Activated CD8-positive, alpha-beta memory T cell treated with anti-CD3 and anti-CD28 coated beads for 36 hours (primary cell): ENCODE measurements around the gene PM20D2. TPM values are rescaled to one million over a fixed set of nuclear protein-coding genes. Genes with fewer than 3 reads are reported as not detected.

Experiments
- CTCF ChIA-PET: fragments of 350-600 bp; sonication (Branson Sonifier 250); formaldehyde crosslinking; loops from one replicate; lab custom pipeline; 2021; ENCODE audit warnings: antibody characterized with exemption; lab: Charles Lee
- POLR2A ChIA-PET: fragments of 350-600 bp; sonication (Branson Sonifier 250); formaldehyde crosslinking; loops from one replicate; lab custom pipeline; 2021; ENCODE audit warnings: antibody characterized with exemption; lab: Charles Lee
- total RNA-seq, 2 experiments: library from RNA; stranded (reverse); gene quantifications; one replicate each; pipeline ENCODE4 v1.2.3, GENCODE V29; 2021

PM20D2 gene
- total RNA-seq, 2 experiments from 2014 or later, result 22.6 to 23.4 TPM

DNA sequence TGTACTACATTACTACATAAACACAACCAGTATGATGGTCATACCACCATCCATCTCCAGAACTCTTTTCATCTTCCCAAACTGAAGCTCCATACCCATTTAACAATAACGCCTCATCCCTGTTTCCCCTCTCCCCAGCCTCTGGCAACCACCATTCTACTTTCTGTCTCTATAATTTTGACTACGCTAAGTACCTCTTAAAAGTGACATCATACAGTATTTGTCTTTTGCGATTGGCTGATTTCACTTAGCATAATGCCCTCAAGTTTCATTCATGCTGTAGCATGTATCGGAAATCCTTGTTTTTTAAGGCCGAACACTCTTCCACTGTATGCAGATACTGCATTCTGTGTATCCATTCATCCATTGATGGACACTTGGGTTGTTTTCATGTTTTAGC lies 41.6 kb downstream of the PM20D2 start:
- POLR2A ChIA-PET, result no interaction called here

DNA sequence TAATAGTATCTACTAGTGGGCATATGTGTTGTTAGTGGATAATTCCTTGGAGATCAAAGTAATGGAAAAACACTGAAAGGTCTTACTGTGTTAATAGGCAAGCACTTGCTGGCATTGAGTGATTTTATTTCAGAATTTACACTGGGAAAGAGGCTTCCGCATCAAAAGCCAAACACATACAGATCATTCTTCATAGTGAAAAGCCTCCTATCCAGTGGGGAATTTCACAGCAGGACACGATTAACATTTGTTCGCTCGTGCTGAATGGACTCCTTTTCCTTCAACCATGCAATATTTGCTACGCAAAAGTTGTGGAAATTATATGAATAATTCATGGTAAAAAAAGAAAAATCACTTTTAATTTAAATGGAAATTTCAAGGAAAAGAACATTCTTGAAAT lies 44.9 kb downstream of the PM20D2 start:
- ChIA-PET CTCF (no interaction called here), POLR2A (no interaction called here)

More for the DNA sequence above, 41.6 kb downstream of the PM20D2 start:
- CTCF ChIA-PET, result no interaction called here

DNA sequence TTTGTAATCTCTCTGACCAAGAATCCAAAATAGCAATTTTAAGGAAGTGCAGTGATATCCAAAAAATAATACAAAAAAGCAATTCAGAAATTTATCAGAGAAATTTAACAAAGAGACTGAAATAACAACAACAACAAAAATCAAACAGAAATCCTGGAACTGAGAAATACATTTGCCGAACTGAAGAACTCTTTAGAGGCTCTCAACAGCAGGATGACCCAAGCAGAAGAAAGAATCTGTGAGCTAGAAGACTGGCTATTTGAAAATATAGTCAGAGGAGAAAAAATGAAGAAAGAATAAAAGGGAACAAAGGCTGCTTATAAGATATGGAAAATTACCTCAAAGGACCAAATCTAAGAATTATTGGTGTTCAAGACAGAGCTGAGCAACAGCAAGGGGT lies 48.7 kb downstream of the PM20D2 start:
- CTCF ChIA-PET, result no interaction called here
- POLR2A ChIA-PET, result no interaction called here

DNA sequence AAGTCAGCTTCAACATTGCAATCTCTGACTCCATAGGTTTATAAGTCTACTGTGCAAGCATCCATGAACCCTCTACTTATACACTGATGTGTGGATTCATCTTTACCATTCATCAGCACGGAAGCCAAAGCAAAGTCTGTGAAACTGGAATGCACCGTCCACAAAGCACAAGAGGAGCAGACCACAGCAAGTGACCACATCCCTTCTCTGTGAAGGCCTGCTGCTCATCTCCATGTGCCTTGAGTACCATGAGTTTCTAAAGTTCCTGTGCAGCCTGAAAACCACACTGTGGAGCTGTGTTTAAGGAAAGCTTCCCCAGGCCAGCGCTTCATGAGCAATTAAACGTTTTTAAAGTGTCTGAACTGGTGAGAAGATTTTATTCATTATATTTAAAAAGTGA lies 51.3 kb downstream of the PM20D2 start:
- POLR2A ChIA-PET, result no interaction called here
- CTCF ChIA-PET, result no interaction called here

DNA sequence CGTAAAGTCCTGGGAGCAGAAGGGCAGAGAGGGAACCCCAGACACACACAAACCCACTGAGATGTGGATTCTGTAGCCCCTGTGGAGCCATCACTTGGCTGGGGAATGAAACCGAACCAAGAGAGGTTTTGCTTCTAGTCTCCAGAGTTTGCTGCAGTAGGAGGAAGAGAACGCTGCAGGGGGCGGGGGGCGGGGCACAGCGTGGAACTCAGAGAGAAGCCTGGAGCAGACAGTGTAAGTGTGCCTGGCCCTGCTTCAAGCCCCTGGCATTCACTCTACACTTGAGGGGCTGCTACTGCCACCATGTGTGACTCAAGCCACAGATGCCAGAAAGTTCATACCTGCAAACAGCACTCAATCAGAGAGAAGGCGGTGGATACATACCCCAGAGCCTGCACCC lies 52.4 kb downstream of the PM20D2 start:
- ChIA-PET CTCF (no interaction called here), POLR2A (no interaction called here)

DNA sequence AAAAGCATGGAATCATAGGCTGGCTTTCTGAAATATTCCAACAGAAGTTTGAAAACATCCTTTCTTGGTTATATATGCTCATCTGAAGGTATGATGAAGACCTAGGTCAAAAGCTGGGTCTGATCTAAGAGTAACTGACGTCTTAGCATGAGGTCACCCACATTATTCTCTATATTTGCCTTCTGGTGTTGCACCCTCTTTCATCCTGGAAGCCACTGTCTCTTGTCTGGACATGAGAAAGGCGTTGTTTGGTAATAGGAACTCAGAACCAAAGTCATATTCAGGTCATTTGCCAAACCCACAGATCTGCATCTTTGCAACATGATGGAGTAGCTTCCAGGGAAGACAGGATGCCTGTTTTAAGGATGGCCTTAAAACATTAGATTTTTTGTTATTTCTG lies 53.7 kb downstream of the PM20D2 start:
- ChIA-PET CTCF (no interaction called here), POLR2A (no interaction called here)

DNA sequence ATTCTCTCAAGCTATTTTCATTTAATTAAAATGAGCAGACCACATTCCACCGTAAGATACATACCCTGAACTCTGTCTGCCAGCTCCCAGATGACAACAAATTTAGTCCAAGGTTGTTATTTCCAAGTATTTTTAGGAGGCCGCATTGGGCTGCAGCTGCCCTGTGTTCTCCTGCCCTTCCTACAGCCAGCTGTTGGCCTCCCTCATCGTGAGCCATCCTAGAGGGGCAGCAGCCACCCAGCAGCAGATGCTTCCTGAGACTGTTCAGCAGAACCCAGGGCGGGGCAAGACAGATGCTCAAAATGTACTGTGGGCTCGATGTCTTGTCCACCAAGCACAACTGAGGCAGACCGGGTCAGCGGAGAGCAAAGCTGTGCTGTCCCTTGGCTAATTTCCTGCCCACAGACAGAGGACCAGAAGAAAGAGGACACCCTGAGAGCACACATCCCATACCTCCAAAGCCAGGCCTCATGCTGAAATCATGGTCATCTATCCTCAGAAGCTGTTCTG lies 54.9 kb downstream of the PM20D2 start:
- POLR2A ChIA-PET, result no interaction called here
- CTCF ChIA-PET, result no interaction called here

DNA sequence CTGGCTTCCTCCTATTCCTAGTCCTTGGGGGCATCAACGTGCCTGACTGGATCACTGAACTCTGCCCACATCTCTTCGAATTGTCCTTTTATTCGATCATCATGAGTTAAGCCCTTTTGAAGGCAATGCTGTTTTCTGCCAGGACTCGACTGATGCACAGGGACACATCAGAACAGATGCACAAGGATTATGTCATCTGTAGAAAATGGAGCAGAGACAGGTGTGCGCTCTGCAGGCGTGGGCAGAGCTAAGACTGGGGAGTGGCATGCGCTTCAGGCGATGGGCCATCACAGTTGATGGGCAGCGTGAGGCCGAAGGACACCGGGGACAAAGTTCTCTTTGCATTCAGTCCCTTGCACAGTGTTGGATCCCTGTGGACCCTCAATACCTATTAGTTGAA lies 58.2 kb downstream of the PM20D2 start:
- POLR2A ChIA-PET, result no interaction called here
- CTCF ChIA-PET, result no interaction called here

DNA sequence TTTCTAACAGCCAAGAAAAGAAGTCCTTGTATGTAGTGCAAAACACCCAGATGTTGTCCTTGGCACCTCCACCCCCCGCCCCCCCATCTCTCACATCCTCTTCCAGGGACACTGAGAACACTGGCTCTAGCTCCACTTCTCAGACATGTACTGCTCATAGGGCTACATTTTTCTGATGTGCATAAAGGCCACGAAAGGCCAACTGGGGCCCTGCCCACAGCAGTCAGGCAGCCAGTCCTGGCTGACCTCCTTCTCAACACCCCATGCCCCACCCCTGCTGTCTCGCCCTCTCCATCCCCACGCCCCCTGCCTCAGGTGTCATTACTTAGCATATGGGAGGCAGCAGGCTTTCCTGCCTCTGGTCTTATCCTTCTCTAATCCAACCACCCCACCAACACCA lies 60.0 kb downstream of the PM20D2 start:
- CTCF ChIA-PET, result no interaction called here

DNA sequence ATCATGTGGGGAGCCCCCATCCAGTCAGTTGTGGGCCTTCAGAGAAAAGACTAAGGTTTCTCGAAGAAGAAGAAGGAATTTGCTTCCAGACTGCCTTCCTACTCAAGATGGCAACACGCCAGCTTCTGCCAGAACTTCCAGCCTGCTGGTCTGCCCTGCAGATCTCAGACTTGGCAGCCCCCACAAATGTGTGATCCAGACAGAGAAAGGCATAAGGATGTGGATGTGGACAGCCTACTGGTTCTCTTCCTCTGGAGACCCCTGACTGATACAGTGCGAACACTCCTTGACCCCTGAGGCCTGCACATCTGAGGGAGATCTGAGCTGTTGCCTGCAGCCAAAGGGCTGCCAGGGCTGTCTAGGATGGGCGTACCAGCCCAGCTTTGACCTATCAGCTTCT lies 62.7 kb downstream of the PM20D2 start:
- CTCF ChIA-PET, result no interaction called here
- POLR2A ChIA-PET, result no interaction called here

More for the DNA sequence above, 60.0 kb downstream of the PM20D2 start:
- POLR2A ChIA-PET, result no interaction called here

DNA sequence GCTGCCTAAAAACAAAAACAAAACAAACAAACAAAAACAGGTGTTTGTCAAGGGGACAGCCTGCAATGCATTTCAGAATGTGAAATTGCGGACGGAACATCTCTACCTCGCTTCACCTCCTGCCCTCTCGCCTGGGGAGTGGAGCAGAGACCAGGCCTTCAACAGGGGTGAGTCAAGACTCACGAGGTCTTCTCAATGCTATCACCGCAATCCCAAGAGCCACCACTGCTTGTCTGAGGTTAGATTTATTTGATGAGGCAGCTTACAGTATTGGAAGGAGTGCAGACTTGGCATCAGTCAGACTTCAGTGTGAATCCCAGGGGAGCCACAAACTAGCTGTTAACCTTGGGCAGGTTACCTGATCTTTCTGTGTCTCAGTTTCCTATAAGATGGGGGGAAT lies 63.6 kb downstream of the PM20D2 start:
- ChIA-PET POLR2A (no interaction called here), CTCF (no interaction called here)

DNA sequence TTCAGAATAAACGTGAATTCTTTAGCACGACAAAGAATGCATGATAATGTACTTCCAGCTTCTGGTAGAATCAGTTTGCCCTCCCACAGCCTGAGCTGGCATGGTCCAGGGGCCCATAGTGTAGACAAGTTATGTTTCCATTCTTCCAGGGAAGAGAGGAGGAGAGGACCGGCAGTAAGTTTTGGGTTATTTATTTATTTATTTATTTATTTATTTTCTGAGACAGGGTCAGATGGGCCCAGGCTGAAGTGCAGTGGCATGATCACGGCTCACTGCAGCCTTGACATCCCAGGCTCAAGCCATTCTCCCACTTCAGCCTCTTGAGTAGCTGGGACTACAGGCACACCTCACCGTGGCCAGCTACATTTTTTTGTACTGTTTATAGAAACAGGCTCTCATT lies 66.6 kb downstream of the PM20D2 start:
- ChIA-PET CTCF (interaction anchor here (0.5 kb wide), 1 partner anchor 263 kb away, joined by 3 read pairs; no protein-coding TSS in a partner anchor), POLR2A (no interaction called here)

DNA sequence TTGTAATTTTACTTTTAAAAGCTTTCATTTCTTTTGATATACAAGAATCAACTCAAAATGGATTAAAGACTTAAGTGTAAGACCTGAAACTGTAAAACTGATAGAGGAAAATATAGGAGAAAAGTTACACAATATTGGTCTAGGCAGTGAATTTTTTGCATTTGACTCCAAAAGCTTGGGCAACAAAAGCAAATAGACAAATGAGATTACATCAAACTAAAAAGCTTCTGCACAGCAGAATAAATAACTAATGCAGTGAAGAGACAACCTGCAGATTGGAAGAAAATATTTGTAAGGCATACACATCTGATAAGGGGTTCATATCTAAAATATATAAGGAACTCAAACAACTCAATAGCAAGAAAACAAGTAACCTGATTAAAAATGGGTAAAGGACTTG lies 68.3 kb downstream of the PM20D2 start:
- POLR2A ChIA-PET, result no interaction called here
- CTCF ChIA-PET, result no interaction called here

Other genes with a start within 250 kb of the PM20D2 start
- 10 to 100 TPM; 20.4 to 22.1 TPM for gene RNGTT, start 182.4 kb upstream of the PM20D2 start, total RNA-seq
- gene PNRC1, start 65.3 kb upstream of the PM20D2 start, total RNA-seq, result 10 to 100 TPM; 55.2 to 58.1 TPM
- gene SRSF12, start 28.0 kb upstream of the PM20D2 start, total RNA-seq, result under 1 TPM; 0.82 to 0.84 TPM
- gene GABRR1, start 71.3 kb downstream of the PM20D2 start, total RNA-seq, result not detected
- gene GABRR2, start 169.2 kb downstream of the PM20D2 start, total RNA-seq, result under 1 TPM; 0.23 to 0.29 TPM
- 10 to 100 TPM; 31.2 to 31.7 TPM for gene UBE2J1, start 206.7 kb downstream of the PM20D2 start, total RNA-seq